NCI-H2227 treated with DMSO at 0.1 percent for 48 hours (cell line): ENCODE measurements around the gene TBX18.

ENCODE experiments used
- DNase-seq: peaks from one replicate; lab custom pipeline; 2025; lab: John Stamatoyannopoulos, UW

The TBX18 gene

DNA sequence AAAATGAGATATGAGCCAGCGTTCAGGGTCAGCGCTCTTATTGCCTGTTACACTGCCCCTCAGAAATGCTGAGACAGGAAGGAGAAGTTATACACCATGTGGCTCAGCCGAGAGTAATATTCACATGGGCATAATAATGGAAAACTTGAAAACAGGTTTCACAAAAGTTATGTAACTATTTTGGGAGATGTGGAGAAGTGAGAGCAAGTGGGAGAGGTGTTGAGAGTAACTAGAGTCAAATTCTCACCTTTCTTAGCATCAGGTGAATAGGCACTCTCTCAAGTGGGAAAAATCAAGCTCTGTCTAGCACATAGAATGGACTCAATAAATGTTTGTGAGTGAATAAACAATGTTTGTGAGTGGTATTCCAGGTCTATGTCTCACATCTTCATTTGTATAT, 94.5 kb downstream of the TBX18 start:
- DNase-seq: no peak

DNA sequence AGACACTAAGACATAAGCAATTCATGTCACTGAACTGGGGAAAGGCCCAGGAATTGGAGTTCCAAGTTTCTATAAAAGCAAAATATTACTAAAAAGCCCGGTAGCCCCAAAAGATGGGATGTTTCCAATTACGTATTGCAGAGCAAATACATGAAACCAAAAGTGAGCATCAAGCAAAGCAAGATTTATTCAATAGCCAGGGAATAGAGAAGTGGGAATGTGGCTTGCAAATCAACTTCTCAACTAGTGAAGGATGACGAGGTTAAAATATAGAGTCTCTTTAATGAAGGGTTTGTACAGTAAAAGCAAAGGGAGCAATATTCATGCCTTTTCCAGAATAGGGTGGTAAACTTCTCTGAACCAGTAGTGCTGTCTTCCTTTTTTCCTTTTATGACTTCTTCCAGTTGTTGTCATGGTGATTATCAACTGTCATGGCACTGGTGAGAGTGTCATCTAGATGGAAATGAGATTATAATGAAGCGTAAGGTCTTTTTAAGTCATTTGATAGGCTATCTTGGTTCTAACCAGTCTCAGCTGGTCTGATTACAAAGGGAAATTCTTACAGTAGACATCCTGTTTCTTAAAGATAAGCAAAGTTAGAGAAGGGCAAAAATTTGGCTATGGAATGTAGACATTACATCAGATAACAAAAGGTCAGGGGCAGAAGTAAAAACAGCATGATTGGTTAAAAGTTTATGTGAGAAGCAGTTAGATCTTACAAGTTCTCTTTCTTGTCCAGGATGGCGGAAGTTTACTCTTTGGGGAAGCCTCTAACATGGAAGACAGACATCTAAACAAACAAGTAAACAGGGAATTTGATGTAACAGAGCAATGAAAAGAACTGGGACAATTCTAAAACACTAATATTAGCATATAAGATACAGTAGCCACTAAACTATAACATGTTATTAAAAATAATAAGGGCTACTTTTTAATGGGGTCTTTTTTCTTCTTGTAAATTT, 96.9 kb downstream of the TBX18 start:
- DNase-seq: no peak

DNA sequence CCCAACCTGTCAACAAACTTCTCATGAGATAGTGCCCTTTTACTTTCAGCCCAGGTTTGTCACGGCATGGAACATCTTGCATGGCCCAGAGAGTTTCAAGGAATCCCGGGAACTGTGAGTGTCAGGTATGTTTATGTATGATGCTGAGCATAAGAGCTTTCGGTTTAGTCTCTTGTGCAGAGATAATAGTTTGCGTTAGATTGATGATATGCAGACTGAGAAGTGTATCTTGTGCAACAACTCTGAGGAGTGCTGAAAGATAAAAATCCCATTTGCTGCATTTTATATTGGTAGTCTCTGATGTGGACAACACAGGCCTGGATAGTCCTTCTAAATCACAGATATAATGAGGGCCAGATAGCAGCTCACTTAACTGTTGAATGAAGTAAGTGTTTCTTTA, 99.0 kb downstream of the TBX18 start:
- no peak for DNase-seq

DNA sequence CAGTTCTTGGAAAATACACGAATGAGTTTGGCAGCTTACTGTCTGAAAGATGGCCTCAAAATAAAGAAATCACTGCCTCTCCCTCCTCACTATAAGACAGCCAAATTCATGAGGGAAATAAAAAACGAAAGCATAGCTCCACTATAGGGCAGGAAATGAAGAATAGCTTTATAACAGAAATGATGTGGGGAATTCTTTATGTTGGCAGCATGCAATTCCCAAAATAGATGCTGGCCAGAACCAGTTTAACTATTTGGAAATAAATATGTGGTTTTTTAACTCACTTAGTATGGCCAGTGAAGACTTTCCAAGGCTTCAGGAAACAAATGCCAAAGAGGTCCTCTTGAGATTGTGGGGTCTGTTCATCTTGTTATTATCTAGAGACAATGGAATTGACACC, 100.5 kb downstream of the TBX18 start:
- no peak for DNase-seq

DNA sequence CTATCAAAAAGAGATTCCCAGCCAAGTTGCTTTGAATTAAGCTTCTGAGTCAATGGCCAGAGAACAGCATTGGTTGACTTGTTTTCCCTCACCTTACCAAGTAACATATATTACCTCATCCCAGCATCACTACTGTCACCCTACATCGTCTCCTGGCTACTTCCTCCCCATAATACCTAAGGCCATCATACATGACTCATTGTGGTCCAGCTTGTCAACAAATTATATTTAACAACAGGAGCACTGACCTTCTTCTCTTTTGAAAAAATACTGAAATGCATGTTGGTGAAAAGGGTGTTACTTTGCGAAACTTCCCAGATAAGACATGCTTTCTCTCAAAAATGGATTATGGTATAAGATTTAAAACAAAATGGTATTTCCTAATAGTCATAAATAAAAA, 106.9 kb downstream of the TBX18 start:
- DNase-seq: no peak

DNA sequence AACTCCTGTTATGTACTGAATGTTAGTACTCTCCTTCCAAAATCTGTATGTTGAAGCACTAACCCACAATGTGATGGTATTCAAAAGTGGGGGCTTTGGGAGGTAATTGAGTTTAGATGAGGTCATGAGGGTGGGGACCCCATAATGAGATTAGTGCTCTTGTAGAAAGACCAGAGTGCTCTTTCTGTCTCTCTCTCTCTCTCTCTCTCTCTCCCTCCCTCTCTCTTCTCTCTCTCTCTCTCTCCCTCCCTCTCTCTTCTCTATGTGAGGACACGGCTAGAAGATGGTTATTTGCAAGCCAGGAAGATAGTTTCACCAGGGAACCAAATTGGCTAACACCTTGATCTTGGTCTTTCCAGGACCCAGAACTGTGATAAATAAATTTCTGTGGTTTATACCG, 107.4 kb downstream of the TBX18 start:
- DNase-seq: no peak

DNA sequence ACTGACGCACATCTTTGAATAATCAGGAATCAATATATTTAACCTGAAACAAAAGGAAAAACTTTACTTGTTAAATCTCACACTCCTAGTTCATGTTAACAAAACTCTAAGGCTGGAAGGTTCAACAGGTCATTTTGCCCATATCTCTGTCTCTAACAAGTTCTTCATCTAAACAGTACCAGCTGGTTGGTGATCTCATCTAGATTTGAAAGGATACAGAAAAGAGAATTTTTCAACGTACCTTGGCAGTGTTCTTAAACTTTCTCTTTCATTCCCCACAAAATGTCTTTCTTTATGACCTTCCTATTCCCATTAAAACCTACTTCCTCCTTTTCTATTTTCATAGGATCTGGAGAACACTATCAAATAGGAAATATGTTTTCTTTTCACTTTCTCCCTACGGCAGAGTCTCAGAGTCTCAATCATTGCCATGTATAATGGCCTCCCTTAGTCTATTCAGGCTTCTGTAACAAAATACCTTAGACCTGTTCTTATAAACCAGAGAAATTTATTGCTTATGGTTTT, 111.3 kb downstream of the TBX18 start:
- no peak for DNase-seq

DNA sequence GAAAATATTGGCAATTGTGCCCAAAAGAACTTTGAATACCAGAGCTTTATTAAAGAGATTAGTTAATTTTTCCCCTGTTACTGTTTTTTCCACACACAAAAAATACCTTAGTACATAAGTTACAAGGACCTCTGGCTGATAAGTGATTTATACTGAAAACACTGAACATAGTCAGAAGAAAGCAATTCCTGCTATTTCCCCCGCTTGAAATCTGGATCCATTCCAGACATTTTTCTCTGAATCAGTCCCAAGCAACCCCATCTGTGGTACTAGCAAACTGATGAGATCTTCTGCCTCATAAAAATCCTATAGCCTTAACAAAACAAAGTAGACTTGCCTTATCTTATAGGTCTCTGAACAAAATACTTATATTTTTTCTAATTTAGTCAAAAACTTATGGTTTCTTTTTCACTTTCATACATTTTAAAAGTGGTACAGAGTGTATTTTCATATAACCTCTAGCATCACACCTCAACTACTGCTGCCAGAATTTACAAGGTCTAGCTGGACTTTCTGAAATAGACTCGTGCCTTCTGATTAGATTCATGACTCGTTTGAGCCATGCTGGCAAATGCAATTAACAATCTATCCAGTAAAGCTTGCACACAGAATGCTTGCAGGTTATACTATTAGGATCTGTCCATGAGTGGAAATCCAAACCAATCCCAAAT, 111.9 kb downstream of the TBX18 start:
- DNase-seq: no peak

DNA sequence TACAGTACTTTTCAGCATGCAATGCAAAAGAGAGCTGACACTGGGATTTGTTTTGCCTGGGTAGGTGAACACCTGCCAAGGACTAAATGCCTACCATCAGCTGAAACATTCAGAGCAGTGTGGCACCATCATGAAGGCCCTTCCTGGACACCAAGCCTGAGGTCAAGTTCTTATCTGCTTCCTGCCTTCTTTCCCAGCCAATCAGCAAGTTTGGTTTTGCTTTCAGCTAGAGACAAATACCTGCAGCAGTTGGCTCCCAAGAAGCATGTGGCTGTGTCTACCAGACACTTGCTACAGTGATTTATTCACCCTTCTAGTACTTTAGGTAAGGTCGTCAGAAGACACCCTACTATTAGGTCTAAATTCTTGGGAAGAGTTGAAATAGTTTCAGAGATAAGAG, 112.8 kb downstream of the TBX18 start:
- no peak for DNase-seq

DNA sequence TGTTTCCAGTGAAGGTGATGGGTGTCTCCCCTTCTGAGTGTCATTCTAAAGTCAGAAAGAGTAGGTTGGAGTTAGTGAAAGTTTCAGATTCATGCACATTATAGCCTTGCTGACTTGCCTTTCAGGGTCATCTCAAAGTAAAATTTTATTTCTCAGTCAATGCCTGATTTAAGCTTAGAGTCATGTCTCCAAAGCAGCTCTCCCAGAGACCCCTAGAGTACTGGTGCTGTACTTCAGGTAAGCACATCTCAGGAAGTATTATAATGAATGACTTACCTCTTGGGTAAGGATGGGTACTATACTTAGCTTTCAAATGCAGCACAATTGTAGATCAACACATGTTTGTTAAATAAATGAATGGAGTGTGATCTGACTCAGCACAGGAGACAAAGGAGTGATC, 116.0 kb downstream of the TBX18 start:
- DNase-seq: no peak

DNA sequence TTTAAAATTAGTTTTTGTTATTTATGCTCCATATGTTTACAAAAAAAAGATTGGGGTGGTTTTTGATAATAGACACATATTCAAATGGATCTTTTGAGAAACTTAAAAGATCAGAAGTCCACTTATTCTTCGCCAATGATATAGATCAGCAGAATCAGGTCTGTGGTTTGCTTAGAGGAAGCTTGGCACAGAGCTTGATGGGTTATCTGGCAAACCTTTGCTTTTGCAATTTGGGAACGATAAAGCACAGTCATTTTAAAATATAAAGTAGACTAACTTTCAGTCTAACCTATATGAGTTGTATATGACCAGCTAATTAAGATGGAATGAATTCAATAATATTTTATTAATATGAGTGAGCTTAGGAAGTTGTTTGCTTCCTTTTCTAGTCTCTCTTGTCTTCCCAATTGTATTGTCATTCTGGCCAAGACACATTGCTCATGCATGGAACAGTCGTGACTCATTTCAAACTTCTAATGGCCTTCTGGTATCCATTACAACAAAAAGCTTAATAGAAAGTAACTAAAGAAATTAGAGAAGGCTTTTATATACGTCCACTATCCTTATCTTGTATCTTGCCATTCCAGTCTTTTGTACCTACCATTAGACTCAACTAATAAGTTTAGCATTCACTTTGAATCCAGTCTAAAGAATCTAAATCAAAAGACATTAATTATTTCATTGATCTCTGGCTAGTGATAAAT, 118.7 kb downstream of the TBX18 start:
- no peak for DNase-seq

DNA sequence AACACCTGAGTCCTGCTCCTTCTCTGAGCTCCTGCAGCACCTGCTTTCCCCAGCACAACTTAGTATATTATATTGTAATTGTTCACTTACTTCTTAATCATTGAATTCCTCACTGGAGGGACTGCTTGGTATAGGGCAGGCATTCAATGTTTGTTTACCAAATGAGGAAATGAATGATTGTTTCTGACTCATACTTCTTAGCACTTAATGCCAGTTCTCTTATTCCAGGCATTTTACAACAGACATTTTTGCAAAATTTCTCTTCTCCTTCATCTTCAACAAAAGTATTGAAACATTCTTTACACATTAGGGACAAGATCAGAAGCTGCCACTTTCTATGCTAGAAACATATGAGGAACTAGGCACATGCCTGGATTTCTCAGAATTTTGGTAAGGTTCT, 119.4 kb downstream of the TBX18 start:
- DNase-seq: no peak

DNA sequence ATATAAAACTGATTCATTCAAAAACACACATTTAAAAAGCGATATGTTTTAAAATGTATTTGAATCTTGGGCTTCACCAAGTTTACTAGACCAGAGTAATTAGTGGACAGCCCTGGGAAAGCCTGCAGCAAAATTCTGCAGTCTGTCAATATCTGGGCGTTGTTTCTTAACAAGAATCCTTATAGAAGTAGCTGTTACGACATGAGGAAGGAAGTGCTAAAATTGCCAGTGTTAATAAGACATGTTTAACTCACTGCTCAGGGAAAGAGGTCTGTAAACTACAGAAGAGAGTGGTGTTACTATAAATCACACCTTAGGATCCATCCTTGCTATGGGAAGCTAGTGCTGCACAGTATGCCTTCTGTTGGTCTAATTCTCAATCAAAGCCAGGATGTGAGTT, 120.6 kb downstream of the TBX18 start:
- DNase-seq: no peak

DNA sequence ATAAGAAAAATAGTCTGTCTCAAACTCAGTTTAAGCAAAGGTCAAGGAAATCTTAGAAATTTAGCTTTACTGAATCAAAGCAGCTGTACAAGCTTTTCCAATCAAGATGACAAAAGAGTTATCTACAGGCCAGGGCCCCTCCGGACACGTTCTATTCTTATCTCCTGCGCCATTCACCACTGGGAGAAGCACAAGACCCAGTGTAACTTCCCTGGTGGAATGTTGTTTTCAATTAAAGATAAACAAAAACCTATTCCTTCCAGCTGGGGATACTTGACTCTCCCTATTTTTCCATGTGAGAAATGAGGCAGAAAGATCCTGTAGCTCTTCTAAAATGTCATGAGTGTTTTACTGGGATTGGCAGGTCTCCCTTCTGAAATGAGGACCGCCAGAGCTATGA, 123.3 kb downstream of the TBX18 start:
- no peak for DNase-seq

DNA sequence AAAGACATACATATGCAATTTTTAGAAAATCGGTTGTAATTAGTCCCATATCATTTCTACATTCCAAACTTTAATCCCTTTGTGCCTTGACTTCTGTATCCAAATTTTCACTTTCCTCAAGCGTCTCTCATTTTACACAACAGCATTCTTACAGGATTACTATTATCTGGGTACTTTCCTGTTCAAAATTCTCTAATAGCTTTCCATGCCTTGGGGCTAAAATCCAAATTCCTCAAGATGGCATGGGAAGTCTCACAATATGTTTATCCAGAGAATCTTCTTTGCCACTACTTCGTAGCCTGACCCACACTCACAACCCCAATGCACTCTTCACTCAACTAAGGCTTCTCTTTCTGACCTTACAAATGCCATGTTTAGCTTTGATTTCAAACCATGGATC, 125.0 kb downstream of the TBX18 start:
- no peak for DNase-seq

DNA sequence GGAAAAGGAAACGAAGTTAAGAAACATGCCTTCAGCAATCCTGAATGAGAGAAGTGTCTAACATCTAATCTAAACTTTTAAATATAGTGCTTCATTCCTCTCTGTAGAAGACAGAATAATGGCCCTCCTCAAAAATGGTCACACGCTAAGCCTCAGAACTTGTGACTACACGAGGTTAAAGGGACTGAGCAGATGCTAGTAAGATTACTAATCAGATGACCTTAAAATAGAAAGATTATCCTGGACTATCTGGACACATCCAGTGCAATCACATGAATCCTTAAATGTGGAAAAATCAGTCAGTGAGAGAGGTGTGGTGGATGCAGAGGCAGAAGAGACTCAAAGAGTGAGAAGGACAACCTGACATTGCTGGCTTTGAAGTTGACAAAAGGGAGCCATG, 126.1 kb downstream of the TBX18 start:
- no peak for DNase-seq
